Psoas muscle (tissue), 8 donors: ENCODE results near the gene SPAG6. TPM values are rescaled to one million over a fixed set of nuclear protein-coding genes. Genes with fewer than 3 reads are reported as not detected.

ENCODE experiments used
- ATAC-seq, 4 donors: fragments of 200-7000 bp; cut with Tn5 transposase; one replicate each; pipeline ENCODE4 v1.9.1; 2020; ENCODE audit warnings: moderate library complexity in 3 of 4, mild to moderate bottlenecking in 2 of 4
- DNase-seq, 2 donors: peaks; one replicate each; pipeline ENCODE4 v3.0.0-alpha.2; 2020
- H3K27ac ChIP-seq: fragments of 200-600 bp; one replicate; pipeline ENCODE4 v1.8.0; 2022
- H3K27me3 ChIP-seq, 3 donors: fragments of 200-600 bp in 1 of 3; one replicate each; pipeline versions ENCODE4 v1.6.1 to v1.8.0; 2013 to 2022; ENCODE audit warnings: low read length in 2 of 3, mild to moderate bottlenecking in 2 of 3, moderate library complexity in 1 of 3; ENCODE audit not compliant: insufficient read depth in 3 of 3
- H3K36me3 ChIP-seq, 2 donors: fragments of 200-600 bp in 1 of 2; one replicate each; pipeline versions ENCODE4 v1.6.1 to v1.8.0; 2013 to 2022; ENCODE audit warnings: low read depth in 1 of 2, mild to moderate bottlenecking in 1 of 2, moderate library complexity in 1 of 2; ENCODE audit not compliant: insufficient read depth in 1 of 2
- H3K4me1 ChIP-seq: fragments of 200-600 bp; one replicate; pipeline ENCODE4 v1.8.0; 2022
- H3K4me3 ChIP-seq: fragments of 200-600 bp; one replicate; pipeline ENCODE4 v1.8.0; 2022; ENCODE audit warnings: mild to moderate bottlenecking
- H3K9me3 ChIP-seq: fragments of 200-600 bp; one replicate; pipeline ENCODE4 v1.8.0; 2022
- WGBS, 3 donors: extraction: QIAGEN DNeasy Blood & Tissue Kit; methylation state at CpG; one replicate each; pipeline versions ENCODE4 v1.1.6 to v1.1.7; 2013; 5-methylcytosine and 5-hydroxymethylcytosine counted together
- intact Hi-C, 2 donors: fragments of 100-400 bp; cut with DNase I; formaldehyde crosslinking; loops; one replicate each; pipeline versions ENCODE4 v1.11.0 to v1.14.2; 2022
- polyA plus RNA-seq, 3 donors: library from polyadenylated mRNA; stranded (reverse); fragments of 200-250 nt; gene quantifications; one replicate each; pipeline ENCODE4 v1.2.3, GENCODE V29; 2013
- total RNA-seq, 4 donors: library from RNA; stranded (reverse); fragmentation: NEBNext Ultra II Directional in 2 of 4; extraction: Animal tissue kit (Norgen Biotek cat#: 25700) in 2 of 4; gene quantifications; one replicate each; pipeline versions ENCODE4 v1.2.1 to v1.2.4, GENCODE V29; 2021 to 2023
- TF ChIP-seq, protein P1 (sequence below): fragments of 200-600 bp; IDR thresholded peaks from one replicate; pipeline ENCODE4 v1.8.0; 2022; ENCODE audit warnings: antibody characterized with exemption
- donor health status: healthy with polysubstance abuse.
- donor health status: DM: no; HTN: no; CAD: no; lungs with moderate emphysema.
- donor health status: Bipolar disorder and iron deficiency.
- donor health status: healthy.
- donor health status: DM: yes; HTN: yes; CAD: no.
- donor health status: DM: no; HTN: no; CAD: no.
- donor health status: DM: no; HTN: no; CAD: no.
- donor health status: DM: yes; HTN: yes; CAD: no.

SPAG6 gene
- total and polyA plus RNA-seq, 7 donors, result 0.15 TPM; not detected in 6

DNA sequence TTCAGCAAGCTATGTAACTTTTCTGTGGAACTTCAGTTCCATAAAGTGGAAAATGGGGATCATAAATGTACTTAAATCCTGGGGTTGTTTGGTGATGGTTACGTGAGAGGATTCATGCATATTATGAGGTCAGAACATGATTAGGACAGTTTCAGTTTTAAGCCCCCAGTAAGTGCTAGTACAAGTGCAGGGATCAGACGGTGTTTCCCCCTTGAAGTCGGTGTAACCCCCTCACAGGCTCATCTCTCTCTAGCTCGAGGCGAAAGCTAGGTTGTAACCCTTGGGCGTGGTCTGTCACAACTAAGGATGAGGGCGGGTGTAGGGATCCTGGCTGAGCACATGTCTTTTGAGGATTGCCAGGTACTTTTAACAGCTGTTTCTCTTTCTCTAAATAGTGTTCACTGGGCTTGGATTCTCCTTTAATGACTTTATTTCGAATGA, 84.7 kb downstream of the SPAG6 start:
- Histone ChIP-seq H3K4me1 (peaks cover 19% of the 10 kb centered on the region), H3K36me3 (no peaks in the 10 kb centered on the region), H3K4me3 (no peak overlapping the region), H3K27ac (no peak overlapping the region), H3K27me3 (no peaks in the 10 kb centered on the region), H3K9me3 (no peaks in the 10 kb centered on the region)
- whole genome bisulfite sequencing, 3 donors, result 50 to 64% (median 60%) methylated on average over 8 of the region's 8 CpGs
- ATAC-seq, result no peak
- intact Hi-C loops, result loop anchor here (5.0 to 10.0 kb wide), 4 partner anchors 108 to 428 kb away; partner anchors contain the start of genes BMI1 (in 1 of the 2) and DNAJC1 (in 1 of the 2)
- TF ChIP-seq, protein P1, sequence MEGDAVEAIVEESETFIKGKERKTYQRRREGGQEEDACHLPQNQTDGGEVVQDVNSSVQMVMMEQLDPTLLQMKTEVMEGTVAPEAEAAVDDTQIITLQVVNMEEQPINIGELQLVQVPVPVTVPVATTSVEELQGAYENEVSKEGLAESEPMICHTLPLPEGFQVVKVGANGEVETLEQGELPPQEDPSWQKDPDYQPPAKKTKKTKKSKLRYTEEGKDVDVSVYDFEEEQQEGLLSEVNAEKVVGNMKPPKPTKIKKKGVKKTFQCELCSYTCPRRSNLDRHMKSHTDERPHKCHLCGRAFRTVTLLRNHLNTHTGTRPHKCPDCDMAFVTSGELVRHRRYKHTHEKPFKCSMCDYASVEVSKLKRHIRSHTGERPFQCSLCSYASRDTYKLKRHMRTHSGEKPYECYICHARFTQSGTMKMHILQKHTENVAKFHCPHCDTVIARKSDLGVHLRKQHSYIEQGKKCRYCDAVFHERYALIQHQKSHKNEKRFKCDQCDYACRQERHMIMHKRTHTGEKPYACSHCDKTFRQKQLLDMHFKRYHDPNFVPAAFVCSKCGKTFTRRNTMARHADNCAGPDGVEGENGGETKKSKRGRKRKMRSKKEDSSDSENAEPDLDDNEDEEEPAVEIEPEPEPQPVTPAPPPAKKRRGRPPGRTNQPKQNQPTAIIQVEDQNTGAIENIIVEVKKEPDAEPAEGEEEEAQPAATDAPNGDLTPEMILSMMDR, result no peak
- DNase-seq, result no peak

DNA sequence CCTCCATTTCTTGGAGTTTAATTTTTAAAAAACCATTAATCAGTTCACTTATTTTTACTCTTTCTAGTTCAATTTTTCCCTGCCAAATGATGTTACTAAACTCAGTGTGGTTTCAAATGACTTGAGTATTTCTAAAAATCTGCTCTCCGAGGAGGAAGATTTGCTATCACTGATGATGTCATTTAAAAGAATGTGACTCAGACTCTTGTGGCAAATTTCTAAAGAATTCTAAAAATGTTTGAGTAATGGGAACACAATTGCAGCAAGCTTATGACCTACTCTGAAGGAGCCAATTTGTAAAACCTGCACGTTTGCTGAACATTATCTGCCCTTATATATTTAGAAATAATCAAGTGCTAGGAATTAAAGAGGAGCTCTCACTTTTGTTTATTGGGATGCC, 88.6 kb downstream of the SPAG6 start:
- no peaks in the 10 kb centered on the region for H3K27me3 ChIP-seq
- H3K4me1 ChIP-seq, result peaks cover 18% of the 10 kb centered on the region
- DNase-seq, result no peak
- H3K36me3 ChIP-seq, result no peaks in the 10 kb centered on the region
- H3K4me3 ChIP-seq, result no peak overlapping the region
- H3K27ac ChIP-seq, result no peak overlapping the region
- intact Hi-C loops, result loop anchor here in 1 of 2 donors (10.0 kb wide), 2 partner anchors 121 to 179 kb away; no protein-coding TSS in a partner anchor
- no peak for ATAC-seq
- WGBS, 3 donors, result 28 to 37% (median 31%) methylated on average over 2 of the region's 2 CpGs
- no peaks in the 10 kb centered on the region for H3K9me3 ChIP-seq
- TF ChIP-seq, protein P1, result no peak

DNA sequence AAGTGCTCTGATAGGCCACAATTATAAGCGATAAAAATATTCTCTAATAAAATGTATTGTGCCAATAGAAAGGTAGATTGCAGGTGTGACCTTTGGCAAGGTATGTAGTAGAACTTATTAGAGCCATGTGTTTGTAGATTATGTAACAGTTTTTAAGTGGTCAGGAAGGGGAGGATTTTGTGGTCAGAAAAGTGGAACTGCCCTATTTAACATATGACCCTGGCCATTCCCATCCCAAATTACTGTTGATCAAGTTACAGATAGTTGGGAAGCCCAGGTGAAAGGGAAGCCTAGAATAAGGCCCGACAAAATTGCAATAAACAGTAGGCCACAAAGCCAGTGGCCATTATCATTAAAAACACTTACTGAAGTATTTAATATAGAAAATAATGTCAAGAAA, 89.2 kb downstream of the SPAG6 start:
- ATAC-seq (no peak), DNase-seq (no peak)
- no peaks in the 10 kb centered on the region for H3K27me3 ChIP-seq
- intact Hi-C loops, result loop anchor here in 1 of 2 donors (10.0 kb wide), 2 partner anchors 120 to 180 kb away; no protein-coding TSS in a partner anchor
- H3K4me1 ChIP-seq, result peaks cover 12% of the 10 kb centered on the region
- 76 to 89% (median 76%) methylated on average over 2 of the region's 2 CpGs for WGBS, 3 donors
- no peaks in the 10 kb centered on the region for H3K9me3 ChIP-seq
- H3K36me3 ChIP-seq, result no peaks in the 10 kb centered on the region
- H3K4me3 ChIP-seq, result no peak overlapping the region
- no peak overlapping the region for H3K27ac ChIP-seq
- TF ChIP-seq, protein P1, result no peak

DNA sequence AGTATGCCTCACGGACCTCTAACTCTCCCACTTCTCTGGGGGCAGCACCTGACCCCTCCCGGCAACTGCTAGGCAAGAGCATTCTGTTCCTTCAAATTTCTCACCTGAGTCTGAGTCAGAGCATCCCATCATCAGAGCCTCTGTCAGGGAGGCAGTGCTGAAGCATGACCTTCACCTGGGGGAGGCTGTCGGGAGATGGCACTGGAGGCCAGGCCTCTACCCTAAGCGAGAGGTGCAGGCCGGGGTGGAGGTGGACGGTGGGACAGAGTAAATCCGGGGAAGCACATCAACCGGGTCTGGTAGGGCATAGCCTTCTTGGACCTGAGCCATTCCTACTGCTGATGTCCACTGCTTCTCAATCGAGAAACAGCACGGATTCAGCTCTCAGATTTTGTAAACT, 90.4 kb downstream of the SPAG6 start:
- Histone ChIP-seq H3K27ac (no peak overlapping the region), H3K4me1 (peaks cover 9% of the 10 kb centered on the region), H3K27me3 (no peaks in the 10 kb centered on the region), H3K9me3 (no peaks in the 10 kb centered on the region), H3K4me3 (no peak overlapping the region), H3K36me3 (no peaks in the 10 kb centered on the region)
- DNase-seq, result no peak
- WGBS, 3 donors, result 96 to 97% (median 96%) methylated on average over 10 of the region's 10 CpGs
- TF ChIP-seq, protein P1, result no peak
- intact Hi-C loops, result loop anchor here (2.0 to 10.0 kb wide), 6 partner anchors 91 to 183 kb away; partner anchors contain the start of gene SPAG6 (in 1 of the 2)
- no peak for ATAC-seq

DNA sequence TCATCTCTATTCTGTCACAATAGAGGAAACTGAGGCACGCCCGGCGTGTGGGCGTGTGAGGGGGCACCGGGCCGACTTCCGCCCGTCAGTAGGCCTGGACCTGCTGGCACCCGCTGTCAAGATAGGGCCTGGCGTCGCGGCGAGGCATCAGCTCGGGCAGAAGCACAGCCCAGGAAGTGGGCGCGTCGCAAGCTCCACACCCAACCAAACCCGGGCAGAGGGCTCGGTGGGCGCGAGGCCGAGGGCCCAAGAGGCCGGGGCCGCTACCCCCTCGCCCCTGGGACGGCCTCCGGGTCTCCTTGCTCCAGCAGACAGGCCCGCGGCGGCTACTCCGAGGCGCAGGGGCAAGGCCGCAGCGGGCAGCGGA, 91.2 kb downstream of the SPAG6 start:
- intact Hi-C loops, result loop anchor here (2.0 to 10.0 kb wide), 6 partner anchors 92 to 184 kb away; partner anchors contain the start of gene SPAG6 (in 1 of the 2)
- H3K36me3 ChIP-seq, result no peaks in the 10 kb centered on the region

More for the DNA sequence above, 91.2 kb downstream of the SPAG6 start:
- WGBS, 3 donors, result 6 to 18% (median 9%) methylated on average over 24 to 35 of the region's 35 CpGs
- H3K27ac ChIP-seq, result peak overlapping the region; percentile 92
- ATAC-seq (peak in 2 of 4 donors; percentile 50 to 58), DNase-seq (no peak)
- no peaks in the 10 kb centered on the region for H3K9me3 ChIP-seq
- peaks cover 9% of the 10 kb centered on the region for H3K4me1 ChIP-seq
- H3K4me3 ChIP-seq, result peak overlapping the region; percentile 92
- TF ChIP-seq, protein P1, result no peak
- H3K27me3 ChIP-seq, result no peaks in the 10 kb centered on the region
